ENCODE data around the gene AVL9. TPM values are rescaled to one million over a fixed set of nuclear protein-coding genes. Genes with fewer than 3 reads are reported as not detected.
A peak's percentile ranks its signal among the peaks of the same experiment; 100 is the strongest.

Gene AVL9
- total RNA-seq, 1 donor from 2014 or later, result 11.8 TPM

GRCh38 chr7:32472015-32472414, 23.3 kb upstream of the AVL9 start:
- H3K36me3 ChIP-seq, result no peaks in the 10 kb centered on the region
- intact Hi-C loops (cut with micrococcal nuclease), result no loop called here
- no peak for DNase-seq
- H3K4me1 ChIP-seq, result no peaks in the 10 kb centered on the region
- H3K4me3 ChIP-seq, result no peak overlapping the region
- H3K27me3 ChIP-seq (ENCODE audit: low read depth), result no peaks in the 10 kb centered on the region
- H3K27ac ChIP-seq (replicated peaks), result no peak overlapping the region
- H3K9me3 ChIP-seq (replicated peaks), result no peaks in the 10 kb centered on the region
- no peak for TF ChIP-seq CTCF (IDR thresholded peaks at IDR 0.05; ENCODE audit: borderline replicate concordance)

GRCh38 chr7:32474008-32474407, 21.3 kb upstream of the AVL9 start:
- Histone ChIP-seq H3K27ac (replicated peaks) (no peak overlapping the region), H3K4me1 (no peaks in the 10 kb centered on the region), H3K9me3 (replicated peaks) (no peaks in the 10 kb centered on the region), H3K27me3 (ENCODE audit: low read depth) (no peaks in the 10 kb centered on the region), H3K4me3 (no peak overlapping the region), H3K36me3 (no peaks in the 10 kb centered on the region)
- intact Hi-C loops (cut with micrococcal nuclease), result no loop called here
- DNase-seq, result no peak
- no peak for TF ChIP-seq CTCF (IDR thresholded peaks at IDR 0.05; ENCODE audit: borderline replicate concordance)

GRCh38 chr7:32476816-32477648, 18.3 kb upstream of the AVL9 start:
- Histone ChIP-seq H3K4me3 (no peak overlapping the region), H3K9me3 (replicated peaks) (no peaks in the 10 kb centered on the region), H3K27ac (replicated peaks) (no peak overlapping the region), H3K4me1 (peaks cover 6% of the 10 kb centered on the region), H3K27me3 (ENCODE audit: low read depth) (no peaks in the 10 kb centered on the region), H3K36me3 (no peaks in the 10 kb centered on the region)
- DNase-seq, result no peak
- TF ChIP-seq CTCF (IDR thresholded peaks at IDR 0.05; ENCODE audit: borderline replicate concordance), result no peak
- intact Hi-C loops (cut with micrococcal nuclease), result loop anchor here (2.0 kb wide), 1 partner anchor 266 kb away; no protein-coding TSS in a partner anchor

- no peak for DNase-seq
- TF ChIP-seq CTCF (IDR thresholded peaks at IDR 0.05; ENCODE audit: borderline replicate concordance), result no peak
- Histone ChIP-seq H3K27me3 (ENCODE audit: low read depth) (no peaks in the 10 kb centered on the region), H3K9me3 (replicated peaks) (no peaks in the 10 kb centered on the region), H3K27ac (replicated peaks) (no peak overlapping the region), H3K4me1 (peaks cover 6% of the 10 kb centered on the region), H3K4me3 (no peak overlapping the region), H3K36me3 (no peaks in the 10 kb centered on the region)
- intact Hi-C loops (cut with micrococcal nuclease), result loop anchor here (2.0 kb wide), 1 partner anchor 267 kb away; no protein-coding TSS in a partner anchor
Observed at GRCh38 chr7:32477649-32477980, 17.7 kb upstream of the AVL9 start.

GRCh38 chr7:32479574-32480200, 15.6 kb upstream of the AVL9 start:
- peak; percentile 81 for TF ChIP-seq CTCF (IDR thresholded peaks at IDR 0.05; ENCODE audit: borderline replicate concordance)
- Histone ChIP-seq H3K9me3 (replicated peaks) (no peaks in the 10 kb centered on the region), H3K4me3 (no peak overlapping the region), H3K36me3 (peaks cover 3% of the 10 kb centered on the region), H3K4me1 (peaks cover 6% of the 10 kb centered on the region), H3K27me3 (ENCODE audit: low read depth) (no peaks in the 10 kb centered on the region), H3K27ac (replicated peaks) (no peak overlapping the region)
- no peak for DNase-seq
- intact Hi-C loops (cut with micrococcal nuclease), result no loop called here
